GDM1 (cell line): ENCODE measurements around the gene KRTAP10-5.
"Not testable (repeated sequence)": the region's sequence is repeated elsewhere in the genome, so short reads cannot be mapped to it uniquely, and the experiment has no call there.

ENCODE experiments used
- DNase-seq: peaks from one replicate; lab custom pipeline; 2025; lab: John Stamatoyannopoulos, UW

The KRTAP10-5 gene

GRCh38 chr21:44611551-44611950 lies 31.1 kb upstream of the KRTAP10-5 start:
- DNase-seq: no peak

- DNase-seq: not testable (repeated sequence)
These were observed 29.9 kb upstream of the KRTAP10-5 start for GRCh38 chr21:44610157-44610843.

GRCh38 chr21:44609193-44609592 lies 28.8 kb upstream of the KRTAP10-5 start:
- no peak for DNase-seq

- no peak for DNase-seq
These were observed 26.1 kb upstream of the KRTAP10-5 start for GRCh38 chr21:44606495-44606894.

- no peak for DNase-seq
These were observed 23.5 kb upstream of the KRTAP10-5 start for GRCh38 chr21:44603911-44604310.

- DNase-seq: no peak
These were observed 22.9 kb upstream of the KRTAP10-5 start for GRCh38 chr21:44603109-44603875.

GRCh38 chr21:44602463-44602850 lies 22.1 kb upstream of the KRTAP10-5 start:
- DNase-seq: no peak

GRCh38 chr21:44601596-44602462 lies 21.4 kb upstream of the KRTAP10-5 start:
- DNase-seq: no peak

GRCh38 chr21:44601091-44601490 lies 20.7 kb upstream of the KRTAP10-5 start:
- DNase-seq: not testable (repeated sequence)

- not testable (repeated sequence) for DNase-seq
These were observed 19.9 kb upstream of the KRTAP10-5 start, which contains the start of gene KRTAP10-7 for GRCh38 chr21:44600118-44600978. KRTAP10-7 (plus strand) TSS chr21:44600597; CDS start chr21:44600622, 25 bp downstream.

- no peak for DNase-seq
These were observed 19.0 kb upstream of the KRTAP10-5 start for GRCh38 chr21:44599264-44600029.

GRCh38 chr21:44598061-44598460 lies 17.7 kb upstream of the KRTAP10-5 start:
- DNase-seq: no peak

- DNase-seq: no peak
These were observed 15.8 kb upstream of the KRTAP10-5 start for GRCh38 chr21:44596068-44596725.

GRCh38 chr21:44595524-44595923 lies 15.1 kb upstream of the KRTAP10-5 start:
- no peak for DNase-seq

- no peak for DNase-seq
These were observed 14.1 kb upstream of the KRTAP10-5 start for GRCh38 chr21:44594406-44594916.

- DNase-seq: peak; percentile 77
These were observed 13.4 kb upstream of the KRTAP10-5 start for GRCh38 chr21:44593598-44594405.

GRCh38 chr21:44592446-44593311 lies 12.3 kb upstream of the KRTAP10-5 start, which contains the start of gene KRTAP10-6:
KRTAP10-6 (minus strand) TSS chr21:44592505; CDS start chr21:44592484, 21 bp downstream.
- DNase-seq: no peak

GRCh38 chr21:44591801-44592130 lies 11.4 kb upstream of the KRTAP10-5 start:
- not testable (repeated sequence) for DNase-seq
